Measurements from ENCODE around the gene ASPM.

ASPM gene

GRCh38 chr1:197073978-197074377 is 72.5 kb downstream of the ASPM start:
- DNase-seq, result no peak

GRCh38 chr1:197067457-197067818 is 79.0 kb downstream of the ASPM start:
- no peak for DNase-seq

GRCh38 chr1:197066719-197067456 is 79.6 kb downstream of the ASPM start, which contains the start of gene F13B:
F13B (minus strand) TSS chr1:197067260; CDS start chr1:197067223, 37 bp downstream.
- no peak for DNase-seq

- no peak for DNase-seq
Measured at GRCh38 chr1:197066277-197066676, 80.2 kb downstream of the ASPM start.

DNA sequence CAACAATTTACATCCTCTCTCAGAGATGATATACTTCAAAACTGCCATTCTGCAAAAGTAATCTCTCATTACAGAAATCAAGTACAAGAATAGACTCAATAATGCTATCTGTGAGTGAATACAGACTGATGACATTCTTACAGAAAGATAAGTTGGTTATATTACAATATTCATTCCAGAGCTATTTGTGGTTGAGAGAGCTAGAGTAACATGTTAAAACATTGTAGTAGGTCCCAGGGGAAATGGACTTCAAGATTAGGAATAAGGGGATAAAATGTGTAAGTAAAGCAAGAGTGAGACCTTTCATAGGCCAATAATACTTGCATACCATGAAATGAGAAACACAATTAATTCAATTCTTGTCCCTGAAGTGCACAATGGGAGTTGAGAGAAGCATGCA is 80.9 kb downstream of the ASPM start:
- peak; percentile 90 for DNase-seq

DNA sequence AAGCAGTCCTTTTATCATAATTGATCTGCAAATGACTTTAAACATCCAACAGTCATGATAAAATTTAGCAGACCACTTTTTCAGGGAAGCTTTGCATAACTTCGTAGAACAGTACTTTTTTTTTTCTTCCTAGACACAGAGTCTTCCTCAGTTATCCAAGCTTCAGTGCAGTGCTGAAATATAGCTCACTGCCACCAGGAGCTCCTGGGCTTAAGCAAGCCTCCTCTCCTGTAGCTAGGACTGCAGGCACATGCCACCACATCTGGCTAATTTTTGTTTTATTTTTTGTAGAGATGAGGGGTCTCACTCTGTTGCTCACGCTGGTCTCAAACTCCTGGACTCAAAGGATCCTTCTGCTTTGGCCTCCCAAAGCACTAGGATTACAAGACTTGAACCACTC is 83.3 kb downstream of the ASPM start:
- no peak for DNase-seq

- DNase-seq, result no peak
Measured at GRCh38 chr1:197062692-197063091, 83.8 kb downstream of the ASPM start.

GRCh38 chr1:197049100-197049499 is 97.4 kb downstream of the ASPM start:
- DNase-seq, result no peak

DNA sequence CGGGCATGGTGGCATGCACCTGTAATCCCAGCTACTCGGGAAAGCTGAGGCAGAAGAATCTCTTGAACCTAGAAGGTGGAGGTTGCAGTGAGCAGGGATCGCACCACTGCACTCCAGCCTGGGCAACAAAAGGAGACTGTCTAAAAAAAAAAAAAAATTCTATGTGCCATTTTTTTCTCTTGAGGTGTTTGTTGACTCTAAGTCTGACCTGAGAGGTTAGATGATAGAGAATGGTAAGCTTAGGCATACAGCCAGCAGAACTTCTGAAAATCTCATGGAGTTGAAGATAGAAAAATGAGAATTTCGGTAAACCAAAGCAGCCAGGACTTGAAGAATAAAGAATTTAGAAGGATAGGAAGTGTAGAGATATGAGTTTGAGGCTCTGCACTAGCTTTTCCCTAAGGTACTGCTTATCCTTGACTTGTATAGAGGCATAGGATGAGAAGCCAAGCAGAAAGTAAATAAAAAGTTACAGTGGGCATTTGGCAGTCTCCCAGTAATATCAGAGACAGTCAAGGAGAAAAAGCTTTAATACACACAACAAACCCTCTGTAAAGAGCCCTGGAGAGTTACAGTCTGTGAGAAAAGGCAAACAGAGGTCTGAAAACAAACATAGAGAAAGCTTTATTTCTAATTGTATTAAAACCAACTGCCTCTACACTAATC is 103.7 kb downstream of the ASPM start:
- no peak for DNase-seq

GRCh38 chr1:197041486-197042353 is 104.7 kb downstream of the ASPM start:
- no peak for DNase-seq

GRCh38 chr1:197036861-197037260 is 109.6 kb downstream of the ASPM start:
- no peak for DNase-seq

DNA sequence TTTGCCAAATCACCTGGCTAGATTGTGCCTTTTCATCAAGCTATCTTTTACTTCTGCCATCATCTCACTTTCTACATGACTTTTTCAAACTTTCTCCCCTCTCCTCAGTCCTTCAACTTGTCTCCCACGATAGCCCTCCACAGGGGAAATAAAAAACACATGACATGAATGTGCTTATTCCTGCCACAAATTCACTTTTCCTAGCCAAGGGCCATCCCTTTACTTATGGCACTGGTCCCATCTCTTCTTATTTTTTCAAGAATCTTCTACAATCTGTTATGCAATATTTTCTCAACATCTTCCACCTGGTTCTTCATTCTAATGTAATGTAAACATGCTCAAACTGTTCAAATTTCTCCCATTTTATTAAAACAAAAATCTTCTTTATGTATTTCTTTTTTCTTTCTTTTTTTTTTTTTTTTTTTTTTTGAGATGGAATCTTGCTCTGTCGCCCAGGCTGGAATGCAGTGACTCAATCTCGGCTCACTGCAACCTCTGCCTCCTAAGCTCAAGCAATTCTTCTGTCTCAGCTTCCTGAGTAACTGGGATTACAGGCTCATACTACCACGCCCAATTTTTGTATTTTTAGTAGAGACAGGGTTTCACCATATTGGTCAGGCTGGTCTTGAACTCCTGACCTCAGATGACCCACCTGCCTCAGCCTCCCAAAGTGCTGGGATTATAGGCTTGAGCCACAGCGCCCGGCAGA is 111.7 kb downstream of the ASPM start:
- DNase-seq, result peak; percentile 88
